ENCODE results near the gene HTT.

Gene HTT

DNA sequence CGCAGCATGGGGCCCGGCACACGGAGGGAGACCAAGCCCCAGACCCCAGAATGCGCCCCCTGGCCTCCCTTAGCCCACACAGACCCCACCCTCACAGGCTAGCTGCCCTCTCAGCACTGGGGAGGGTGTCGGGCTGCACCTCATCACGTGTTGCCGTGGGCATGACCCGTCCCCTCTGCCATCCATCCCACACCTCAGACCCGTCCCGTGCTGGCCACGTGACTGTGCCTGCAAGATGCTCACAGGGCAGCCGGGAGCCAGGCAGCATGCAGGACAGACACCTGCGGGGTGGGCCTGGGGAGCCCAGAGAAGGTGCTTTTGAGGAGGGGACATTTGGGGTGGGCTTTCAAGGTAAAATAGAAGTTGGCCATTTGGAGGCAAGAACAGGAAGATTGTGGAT, 179.3 kb downstream of the HTT start:
- DNase-seq = no peak

DNA sequence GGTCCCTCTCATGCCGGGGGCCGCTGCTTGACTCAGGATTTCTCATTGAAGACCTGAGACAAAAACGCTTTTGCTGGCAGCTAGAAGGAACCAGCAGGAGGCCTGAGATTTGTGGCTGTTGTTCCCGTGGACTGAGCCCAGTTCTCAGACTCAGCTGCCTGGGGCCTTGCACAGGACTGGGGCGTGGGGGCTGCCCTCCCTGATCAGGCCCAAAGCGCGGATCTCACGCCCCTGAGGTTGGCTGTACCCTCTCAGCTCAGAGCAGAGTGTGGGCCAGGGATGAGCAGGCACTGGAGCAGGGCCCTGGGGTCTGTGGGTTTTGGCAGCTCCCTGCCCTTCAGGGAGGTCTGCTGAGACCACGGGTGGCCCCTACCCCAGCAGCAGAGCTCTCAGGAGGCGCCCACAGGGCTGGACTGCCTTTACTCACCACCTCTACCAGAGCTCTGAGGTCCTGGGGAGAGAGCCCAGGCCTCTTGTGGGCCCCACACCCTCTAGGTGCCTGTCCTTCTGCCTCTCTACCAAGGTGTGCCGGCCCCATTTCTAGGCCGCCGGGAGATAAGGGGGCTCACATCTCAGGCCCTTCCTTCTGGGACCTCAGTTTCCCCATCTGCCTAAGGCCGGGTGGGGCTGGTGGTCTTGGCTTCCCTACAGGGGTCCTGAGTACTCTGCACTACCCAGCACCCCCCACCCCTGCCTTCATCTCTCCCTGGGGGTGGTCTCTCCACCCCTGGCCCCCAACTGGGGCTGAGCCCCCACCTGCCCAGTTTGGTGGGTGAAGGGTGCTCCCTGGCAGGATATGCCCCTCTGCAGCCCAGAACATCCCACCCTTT, 180.0 kb downstream of the HTT start:
- DNase-seq = no peak

DNA sequence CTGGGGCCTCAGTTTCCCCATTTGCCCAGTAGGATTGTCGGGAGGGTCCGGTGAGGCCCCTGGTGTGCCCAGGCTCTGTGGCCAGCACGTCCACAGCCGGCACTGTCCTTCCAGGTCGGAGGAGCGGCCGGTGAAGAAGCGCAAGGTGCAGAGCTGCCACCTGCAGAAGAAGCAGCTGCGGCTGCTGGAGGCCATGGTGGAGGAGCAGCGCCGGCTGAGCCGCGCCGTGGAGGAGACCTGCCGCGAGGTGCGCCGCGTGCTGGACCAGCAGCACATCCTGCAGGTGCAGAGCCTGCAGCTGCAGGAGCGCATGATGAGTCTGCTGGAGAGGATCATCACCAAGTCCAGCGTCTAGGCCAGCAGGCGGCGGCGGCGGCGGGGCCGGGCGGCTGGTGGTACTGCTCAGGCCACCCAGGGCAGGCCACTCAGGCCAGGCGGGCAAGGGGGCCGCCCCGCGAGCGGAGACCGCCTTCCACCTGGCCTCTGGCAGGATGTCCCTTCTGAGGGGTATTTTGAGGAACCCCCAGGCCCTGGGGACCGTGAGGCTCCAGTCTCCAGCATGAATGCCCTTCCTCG, 181.2 kb downstream of the HTT start:
- DNase-seq = no peak

DNA sequence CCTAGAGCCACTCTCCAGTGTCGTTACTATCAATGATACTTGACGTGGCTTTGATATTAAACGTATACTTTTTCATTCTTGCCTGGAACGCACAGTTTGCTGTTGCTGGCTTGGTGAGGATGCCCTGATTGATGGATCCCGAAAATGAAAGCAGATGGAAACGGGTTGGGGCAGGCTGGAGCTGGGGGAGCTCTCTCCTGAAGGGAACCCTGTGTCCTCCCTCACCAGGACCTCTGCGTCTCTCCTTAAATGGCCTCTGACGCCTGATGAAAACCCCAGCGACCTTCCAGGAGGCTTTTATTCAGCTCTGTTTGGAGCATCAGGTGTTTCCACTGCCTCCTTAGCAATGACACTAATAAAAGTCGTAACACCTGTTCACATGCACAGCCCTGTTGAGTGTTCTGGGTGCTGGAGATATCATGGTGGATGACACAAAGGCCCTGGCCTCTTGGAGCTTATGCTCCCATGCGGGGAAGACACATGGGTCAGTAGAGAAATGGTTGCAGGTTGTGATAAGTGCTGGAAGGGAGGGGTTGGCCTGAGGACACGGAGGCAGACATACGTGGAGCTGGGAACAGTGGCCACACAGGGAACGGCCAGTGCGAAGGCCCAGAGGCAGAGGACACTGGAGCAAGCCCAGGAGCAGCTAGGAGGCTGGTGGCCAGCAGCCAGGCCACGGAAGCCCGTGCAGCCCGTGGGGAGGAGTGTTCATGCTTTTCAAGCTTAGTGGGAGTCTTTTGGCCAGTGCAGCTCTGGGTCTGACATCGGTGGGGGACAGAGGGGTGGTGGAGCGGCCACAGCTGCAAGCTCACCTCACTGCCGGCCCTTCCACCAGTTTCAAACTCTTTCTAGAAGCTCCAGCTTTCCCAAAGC, 182.0 kb downstream of the HTT start:
- no peak for DNase-seq

DNA sequence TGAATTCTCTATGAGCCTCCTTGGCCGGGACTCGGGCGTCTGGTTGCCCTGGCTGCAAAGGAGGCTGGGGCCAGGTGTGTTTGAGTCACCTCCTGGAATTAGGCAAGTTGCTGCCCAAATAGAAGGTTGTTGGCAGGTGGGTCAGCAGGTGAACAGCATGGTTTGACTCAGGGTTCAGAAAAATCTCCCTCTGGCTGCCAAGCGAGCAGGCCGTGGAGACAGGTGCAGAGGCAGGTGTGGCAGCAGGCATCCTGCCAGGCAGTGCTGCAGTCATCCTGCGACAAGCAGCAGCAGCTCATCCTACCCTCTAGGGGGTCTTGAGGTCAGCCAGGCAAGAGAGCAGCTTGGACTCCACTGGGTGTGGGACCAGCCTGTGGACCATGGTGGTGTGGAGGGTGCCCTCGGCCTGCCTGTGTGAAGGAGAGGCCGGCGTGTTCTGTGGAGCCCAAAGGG, 182.6 kb downstream of the HTT start:
- no peak for DNase-seq

DNA sequence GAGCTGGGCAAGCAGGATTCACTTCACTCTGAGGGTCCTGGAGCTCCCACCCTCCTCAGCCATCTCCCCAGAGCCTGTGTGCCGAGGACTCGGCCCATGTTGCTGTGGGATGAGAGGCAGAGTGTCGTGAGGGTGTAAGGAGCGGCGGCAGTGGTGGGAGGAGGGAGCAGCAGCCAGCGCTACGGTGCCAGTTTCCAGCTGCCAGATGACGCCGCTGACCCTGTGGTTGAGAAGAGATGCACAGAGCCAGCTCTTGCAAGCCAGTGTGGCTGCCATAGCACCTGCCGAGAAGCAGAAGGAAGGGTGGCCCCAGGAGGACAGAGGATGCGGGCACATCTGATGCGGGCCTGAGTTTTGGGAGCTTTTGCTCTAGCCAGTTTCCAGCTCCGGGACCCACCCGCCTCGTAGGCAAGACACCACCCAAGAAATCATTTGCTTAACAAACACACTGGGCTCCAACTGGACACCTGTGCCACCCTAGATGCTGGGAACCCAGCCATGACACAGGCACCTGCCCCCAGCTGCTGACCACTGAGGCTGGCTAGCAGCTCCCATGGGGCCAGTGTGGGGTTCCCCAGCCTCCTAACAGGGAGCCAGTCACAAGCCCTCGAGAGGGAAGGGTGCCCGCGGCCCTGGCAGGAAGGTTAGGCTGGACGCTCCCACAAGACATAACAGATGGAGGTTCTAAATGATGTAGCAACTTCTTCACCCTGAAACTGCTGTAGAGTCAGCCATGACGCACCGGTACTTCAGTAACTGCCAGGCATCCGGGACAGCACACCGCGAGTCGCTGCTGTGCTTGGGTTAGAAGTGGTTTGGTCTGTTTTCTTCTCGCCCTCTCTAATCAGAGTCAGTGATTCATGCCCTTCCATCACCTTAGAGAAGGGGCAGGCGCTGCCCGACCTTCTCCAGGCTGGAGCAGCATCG, 183.3 kb downstream of the HTT start:
- DNase-seq = no peak

DNA sequence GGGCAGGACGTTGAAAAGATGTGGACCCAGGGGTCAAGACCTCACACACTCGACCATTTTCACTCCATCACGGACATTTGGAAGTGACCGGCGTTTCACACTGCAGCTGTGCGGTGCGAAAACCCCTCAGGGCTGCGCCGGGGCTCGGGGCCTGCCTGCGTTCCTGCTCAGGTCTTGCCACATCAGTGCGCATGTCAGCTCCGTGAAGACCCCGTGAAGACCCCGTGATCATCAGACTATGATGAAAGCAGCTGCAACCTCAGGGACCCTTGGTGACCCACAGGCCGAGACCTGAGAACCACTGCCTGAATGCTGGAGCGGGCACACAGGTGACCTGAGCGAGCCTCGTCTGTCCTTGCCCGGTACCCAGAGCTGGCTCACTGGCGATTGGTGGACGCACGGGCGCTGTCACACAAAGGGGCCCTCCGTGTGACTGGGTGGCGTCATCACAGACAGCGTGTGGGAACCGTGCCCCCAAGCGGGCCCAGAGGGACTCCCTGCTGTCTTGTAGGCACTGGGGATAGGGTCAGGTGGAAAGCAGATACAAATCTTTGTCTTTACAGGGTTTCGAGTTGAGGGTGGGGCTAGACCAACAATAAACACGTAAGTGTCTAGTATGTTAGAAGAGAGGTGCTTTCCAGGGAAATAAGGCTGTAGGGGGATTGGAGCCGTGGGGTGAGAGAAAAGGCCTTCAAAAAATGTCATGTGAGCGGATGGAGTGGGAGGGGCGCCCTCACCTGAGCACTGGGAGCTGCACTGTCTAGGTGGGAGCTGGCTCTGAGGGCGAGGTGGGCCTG, 187.1 kb downstream of the HTT start:
- DNase-seq = no peak

DNA sequence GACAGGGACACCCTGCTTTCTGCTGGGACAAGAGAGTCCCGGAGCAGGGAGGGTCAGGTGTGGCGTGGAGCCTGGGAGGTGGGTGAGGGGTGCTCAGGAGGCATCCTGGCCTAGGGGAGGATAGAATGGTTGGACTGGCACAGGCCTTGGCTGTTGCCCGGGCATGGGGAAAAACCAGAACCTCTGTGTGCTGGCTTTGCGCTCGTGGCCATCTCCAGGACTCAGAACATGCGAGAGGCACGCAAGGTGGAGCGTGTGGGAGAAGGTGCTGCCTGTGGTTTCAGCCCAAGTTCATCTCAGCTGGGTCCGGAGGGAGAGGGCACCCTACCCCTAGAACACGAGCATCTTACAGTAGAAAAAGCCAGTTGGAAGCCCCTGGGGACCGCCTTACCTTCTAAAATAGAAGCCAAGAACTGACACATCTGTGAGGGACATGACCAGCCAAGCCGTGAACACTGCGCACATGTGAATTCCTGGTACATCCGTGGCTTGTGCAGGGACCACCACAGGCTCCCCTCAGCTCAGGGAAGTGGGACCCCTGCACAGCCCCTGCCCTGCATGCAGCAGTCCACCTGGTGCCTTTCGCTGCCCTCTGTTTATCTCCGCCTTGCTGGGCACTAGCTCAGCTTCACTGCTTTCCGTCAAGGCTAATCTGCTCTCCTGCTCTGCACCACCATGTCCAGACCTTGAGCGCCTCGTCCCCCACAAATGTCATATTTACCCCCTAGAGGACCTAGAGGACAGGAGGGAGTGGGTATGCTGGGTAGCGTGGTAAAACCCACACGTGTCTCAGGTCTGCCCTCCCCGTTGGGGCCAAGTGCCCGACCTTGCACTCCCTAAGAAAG, 187.9 kb downstream of the HTT start:
- no peak for DNase-seq

GRCh38 chr4:3263053-3263875, 188.8 kb downstream of the HTT start:
- no peak for DNase-seq

DNA sequence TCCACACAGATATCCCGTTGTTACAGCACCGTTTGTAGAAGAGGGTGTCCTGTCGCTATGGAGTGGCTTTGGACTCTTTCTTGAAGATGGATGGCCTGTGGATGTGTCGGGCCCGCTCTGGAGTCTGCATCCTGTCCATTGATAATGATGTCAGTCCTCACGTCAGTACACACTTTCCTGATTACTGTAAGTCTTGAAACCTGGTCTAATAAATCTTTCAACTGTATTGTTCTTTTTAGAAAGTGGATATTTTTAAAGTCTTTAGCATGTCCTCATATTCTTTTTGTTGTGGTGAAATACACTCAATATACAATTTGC, 189.4 kb downstream of the HTT start:
- DNase-seq = no peak

- no peak for DNase-seq
These were observed 191.6 kb downstream of the HTT start for GRCh38 chr4:3266076-3266475.

DNA sequence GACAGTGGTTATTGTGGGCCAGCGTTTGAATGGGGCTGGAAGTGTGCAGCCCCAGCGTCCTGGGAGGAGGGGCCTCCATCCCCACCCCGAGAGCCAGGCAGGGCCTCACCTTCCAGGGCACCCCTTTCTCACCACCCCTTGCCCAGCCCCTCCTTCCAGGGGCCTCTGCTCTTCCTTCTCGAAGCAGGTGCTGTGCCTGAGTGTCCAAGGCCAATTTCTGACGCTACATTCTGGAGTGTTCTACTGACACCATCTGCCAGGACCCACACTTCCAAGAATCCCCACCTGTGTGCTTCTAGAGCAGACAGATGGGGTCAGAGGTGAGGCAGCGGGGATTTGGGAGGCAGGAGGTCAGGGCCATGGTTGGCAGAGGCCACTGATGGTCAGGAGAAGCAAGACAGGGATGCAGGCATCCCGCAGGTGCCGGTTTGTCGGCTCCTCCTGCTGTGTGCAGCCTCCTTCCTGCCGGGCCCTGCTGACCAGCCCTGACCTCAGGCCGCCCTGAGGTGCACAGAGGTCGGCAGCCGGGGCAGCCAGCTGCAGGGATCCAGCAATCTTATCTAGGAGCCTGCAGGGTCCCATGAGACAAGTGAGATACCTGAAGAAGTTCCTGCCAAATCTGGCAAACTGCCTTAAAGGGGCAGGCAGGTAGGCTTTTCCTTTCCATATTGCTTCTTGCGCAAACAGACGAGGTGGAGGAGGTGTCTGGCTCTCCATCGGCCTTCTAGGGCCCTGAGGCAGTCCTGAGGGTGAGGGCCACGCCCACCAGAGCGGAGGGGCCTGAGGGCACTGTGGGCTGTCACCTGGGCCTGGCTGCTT, 193.3 kb downstream of the HTT start:
- no peak for DNase-seq

DNA sequence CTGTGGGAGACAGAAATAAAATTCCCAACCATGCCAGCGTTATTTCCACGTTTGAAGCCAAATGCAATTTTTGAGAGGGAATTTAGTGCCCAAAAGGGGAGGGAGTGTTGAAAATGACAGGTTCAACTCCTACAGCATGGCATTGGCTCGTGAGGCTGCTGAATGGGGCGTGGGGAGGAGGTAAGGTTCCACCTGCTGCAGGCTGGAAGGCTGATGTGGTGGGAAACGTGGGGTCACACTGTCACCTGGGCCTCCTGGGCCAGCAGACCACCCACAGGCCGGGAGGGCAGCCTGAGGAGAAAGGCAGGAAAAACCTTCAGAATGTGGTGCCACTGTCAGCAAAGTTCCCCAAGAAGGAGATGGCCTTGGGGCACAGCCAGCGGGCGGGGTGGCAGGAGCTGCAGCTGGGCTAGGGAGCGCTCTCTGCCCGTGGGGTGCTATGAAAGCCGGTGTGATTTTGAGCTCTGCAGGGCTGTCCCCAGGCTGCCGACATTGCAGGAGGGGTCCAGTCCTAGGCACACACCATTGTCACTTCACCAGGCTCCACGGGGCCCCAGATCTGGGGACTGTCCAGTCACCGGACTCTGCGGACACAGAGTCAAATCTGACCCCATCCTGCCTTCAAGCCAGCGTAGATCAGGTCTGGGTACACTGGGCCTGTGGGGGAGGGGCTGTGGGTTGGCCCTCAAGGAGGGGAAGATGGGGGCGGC, 194.1 kb downstream of the HTT start:
- no peak for DNase-seq

DNA sequence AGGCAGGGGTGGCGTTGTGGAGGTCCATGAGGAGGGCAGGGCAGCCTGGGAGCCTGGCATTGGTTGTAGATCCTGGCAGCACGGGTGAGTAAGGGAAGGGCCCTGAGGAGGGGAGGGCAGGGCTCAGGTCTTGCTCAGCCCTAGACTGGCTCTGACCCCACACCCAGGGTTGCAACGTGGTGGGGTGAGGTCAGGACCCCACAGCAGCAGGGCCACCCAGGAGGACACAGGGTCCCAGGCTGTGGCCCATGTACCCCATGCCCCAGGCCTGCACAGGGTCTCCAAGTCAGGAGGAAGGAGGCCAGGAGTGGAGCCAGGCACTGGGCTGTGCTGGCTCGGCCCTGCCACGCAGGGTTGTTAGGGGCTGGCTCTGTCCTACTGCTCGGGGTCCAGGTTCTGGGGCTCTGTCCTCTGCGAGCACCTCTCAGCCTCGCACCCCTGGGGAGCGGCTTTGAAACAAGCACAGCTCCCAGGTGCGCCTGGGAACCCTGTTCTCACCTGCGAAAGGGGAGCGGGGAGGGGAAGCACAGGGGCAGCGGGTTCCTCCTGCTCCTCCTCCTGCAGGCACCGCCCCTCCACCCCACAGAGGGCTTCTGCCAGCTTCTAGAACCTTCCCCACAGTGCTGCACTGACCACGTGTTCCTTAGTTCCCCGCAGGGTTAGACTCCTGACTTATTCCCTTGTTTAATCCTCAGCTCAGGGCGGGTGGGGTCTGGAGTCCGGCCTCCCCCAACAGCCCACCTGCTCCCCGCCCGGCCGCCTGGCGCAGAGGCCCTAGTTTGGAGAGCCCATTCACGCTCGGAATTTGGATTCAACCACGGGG, 194.8 kb downstream of the HTT start:
- DNase-seq = no peak

DNA sequence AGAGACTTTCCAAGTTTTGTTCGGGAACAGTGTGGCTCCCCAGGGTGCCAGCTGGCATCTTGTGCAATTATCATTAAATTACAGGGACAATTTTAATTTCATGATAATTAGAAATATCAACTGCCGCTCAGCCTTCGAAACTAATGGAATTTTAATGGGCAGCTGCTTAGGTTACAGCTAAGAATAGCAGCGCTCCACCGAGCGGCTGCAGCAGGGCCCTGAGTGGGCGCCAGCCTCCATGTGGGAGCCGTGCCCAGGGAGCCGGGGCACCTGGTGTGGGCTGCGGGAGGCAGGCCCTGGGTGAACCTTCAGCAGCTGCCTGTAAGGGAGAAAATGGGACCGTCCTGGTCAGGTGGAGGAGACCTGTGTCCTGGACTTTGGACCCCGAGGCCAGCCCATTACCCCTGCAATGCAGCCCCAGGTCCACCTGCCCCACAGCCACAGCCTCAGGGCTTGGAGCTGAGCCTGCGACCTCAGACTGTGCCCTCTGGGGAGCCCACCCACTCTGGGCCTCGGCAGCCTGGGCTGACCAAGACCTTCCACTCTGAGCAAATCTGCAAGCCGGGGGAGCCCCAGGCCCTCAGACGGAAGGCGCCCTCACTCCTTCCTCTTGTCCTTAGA, 195.6 kb downstream of the HTT start:
- no peak for DNase-seq

GRCh38 chr4:3271131-3271530, 196.7 kb downstream of the HTT start:
- DNase-seq = no peak

GRCh38 chr4:3276986-3277385, 202.5 kb downstream of the HTT start:
- DNase-seq = no peak
